HEK293 (cell line): ENCODE measurements around the gene CRYBA4.

Experiments used
- CTCF ChIA-PET: fragments of 350-600 bp; formaldehyde crosslinking; extraction: SDS; loops from one replicate; lab custom pipeline; 2021; ENCODE audit warnings: antibody characterized with exemption; lab: Yijun Ruan, JAX
- POLR2A ChIA-PET: fragments of 300-600 bp; formaldehyde crosslinking; extraction: SDS; loops from one replicate; lab custom pipeline; 2020; ENCODE audit warnings: antibody characterized with exemption, inconsistent platforms; lab: Yijun Ruan, JAX
- H3K27ac ChIP-seq: fragments of 200-500 bp; sonication (Bioruptor generic); 2 replicates; pipeline ENCODE4 v1.5.1; 2014; ENCODE audit warnings: low read depth, low read length, control low read depth, inconsistent platforms; ENCODE audit errors: extremely low read depth
- H3K36me3 ChIP-seq, 2 experiments: fragments of 200-500 bp in 1 of 2; sonication (Bioruptor generic) in 1 of 2; 1 replicate in 1 of 2; 2 replicates in 1 of 2; pipeline ENCODE4 v1.5.1; 2014 to 2017; ENCODE audit warnings: inconsistent platforms in 2 of 2, low read length in 2 of 2; ENCODE audit not compliant: control insufficient read depth in 2 of 2, insufficient read depth in 1 of 2
- H3K4me1 ChIP-seq: fragments of 200-500 bp; sonication (Bioruptor generic); 2 replicates; pipeline ENCODE4 v1.5.1; 2014; ENCODE audit warnings: mild to moderate bottlenecking, low read length, inconsistent platforms; ENCODE audit not compliant: control insufficient read depth, insufficient read depth
- H3K4me3 ChIP-seq: 2 replicates; pipeline ENCODE4 v1.5.1; 2011; ENCODE audit warnings: low read depth, mild to moderate bottlenecking, control low read depth, low read length, moderate library complexity
- H3K9me3 ChIP-seq: fragments of 200-500 bp; sonication (Bioruptor generic); 2 replicates; pipeline ENCODE4 v1.5.1; 2014; ENCODE audit warnings: low read depth, low read length, inconsistent platforms; ENCODE audit not compliant: control insufficient read depth, insufficient read depth
- ELK4 ChIP-seq: IDR thresholded peaks from 2 replicates; pipeline ENCODE4 v1.6.1; 2011; ENCODE audit warnings: mild to moderate bottlenecking, low read depth, low read length, borderline replicate concordance
- IKZF3 ChIP-seq: fragments of 450-650 bp; IDR thresholded peaks from 2 replicates; pipeline ENCODE4 v1.5.0; 2018; ENCODE audit warnings: missing biosample characterization, mild to moderate bottlenecking, missing genetic modification characterization, moderate library complexity
- SCRT1 ChIP-seq: fragments of 450-650 bp; formaldehyde crosslinking; IDR thresholded peaks from 2 replicates; pipeline ENCODE4 v1.5.1; 2016; ENCODE audit warnings: missing biosample characterization, missing genetic modification characterization, borderline replicate concordance
- SCRT2 ChIP-seq: fragments of 450-650 bp; formaldehyde crosslinking; IDR thresholded peaks from 2 replicates; pipeline ENCODE4 v1.5.1; 2016; ENCODE audit warnings: missing biosample characterization, missing genetic modification characterization
- ZBTB44 ChIP-seq: fragments of 450-650 bp; IDR thresholded peaks from 2 replicates; pipeline ENCODE4 v1.5.1; 2018; ENCODE audit warnings: missing biosample characterization, mild to moderate bottlenecking, missing genetic modification characterization
- ZBTB6 ChIP-seq: fragments of 450-650 bp; formaldehyde crosslinking; IDR thresholded peaks from 2 replicates; pipeline ENCODE4 v1.5.1; 2017; ENCODE audit warnings: missing biosample characterization, missing genetic modification characterization
- ZNF146 ChIP-seq: fragments of 450-650 bp; formaldehyde crosslinking; IDR thresholded peaks from 2 replicates; pipeline ENCODE4 v1.5.1; 2016; ENCODE audit warnings: missing biosample characterization, missing genetic modification characterization
- ZNF16 ChIP-seq: fragments of 450-650 bp; formaldehyde crosslinking; IDR thresholded peaks from 2 replicates; pipeline ENCODE4 v1.5.1; 2016; ENCODE audit warnings: low read depth, missing biosample characterization, missing genetic modification characterization
- ZNF366 ChIP-seq: fragments of 450-650 bp; formaldehyde crosslinking; conservative IDR thresholded peaks from 2 replicates; pipeline ENCODE4 v1.5.1; 2016; ENCODE audit warnings: missing biosample characterization, missing genetic modification characterization
- ZNF555 ChIP-seq: fragments of 450-650 bp; formaldehyde crosslinking; conservative IDR thresholded peaks from 2 replicates; pipeline ENCODE4 v1.5.1; 2017; ENCODE audit warnings: missing biosample characterization, mild to moderate bottlenecking, missing genetic modification characterization, inconsistent platforms
- ZNF639 ChIP-seq: fragments of 450-650 bp; formaldehyde crosslinking; IDR thresholded peaks from 2 replicates; pipeline ENCODE4 v1.5.1; 2016; ENCODE audit warnings: missing biosample characterization, missing genetic modification characterization
- ZNF654 ChIP-seq: fragments of 450-650 bp; formaldehyde crosslinking; IDR thresholded peaks from 2 replicates; pipeline ENCODE4 v1.5.1; 2016; ENCODE audit warnings: low read depth, missing biosample characterization, missing genetic modification characterization
- ZNF660 ChIP-seq: fragments of 450-650 bp; IDR thresholded peaks from 2 replicates; pipeline ENCODE4 v1.5.1; 2018; ENCODE audit warnings: missing biosample characterization, mild to moderate bottlenecking, missing genetic modification characterization
- TF ChIP-seq, protein P1 (sequence below): fragments of 450-650 bp; formaldehyde crosslinking; IDR thresholded peaks from 2 replicates; pipeline ENCODE4 v1.5.1; 2016; ENCODE audit warnings: missing biosample characterization, missing genetic modification characterization

CRYBA4 gene

GRCh38 chr22:26679003-26679629 is 57.4 kb downstream of the CRYBA4 start:
- POLR2A ChIA-PET = interaction anchor here (0.7 to 1.0 kb wide), 2 partner anchors 127 to 1240 kb away, joined by 3 read pairs; partner anchors contain the start of gene PITPNB
- no peak overlapping the region for H3K4me3 ChIP-seq
- CTCF ChIA-PET = interaction anchor here (0.6 to 2.3 kb wide), 25 partner anchors 9 to 1500 kb away, joined by 3 to 16 read pairs (median 4); no protein-coding TSS in a partner anchor
- TF ChIP-seq ZNF16 (no peak), ZNF654 (tag by site-specific recombination) (peak; percentile 88), ELK4 (no peak), ZBTB44 (tag by site-specific recombination) (0 out of 2 replicates have a peak, but pooled peaks have one; percentile 30), ZBTB6 (tag by site-specific recombination) (no peak), ZNF146 (no peak), ZNF639 (tag by site-specific recombination) (no peak), ZNF555 (no peak), IKZF3 (peak; percentile 39; the same call in 1 of the 2 replicates), SCRT1 (tag by site-specific recombination) (0 out of 2 replicates have a peak, but pooled peaks have one; percentile 9), SCRT2 (peak; percentile 42; the same call in 1 of the 2 replicates), ZNF366 (tag by site-specific recombination) (peak; percentile 88), ZNF660 (0 out of 2 replicates have a peak, but pooled peaks have one; percentile 24)
- TF ChIP-seq, protein P1, sequence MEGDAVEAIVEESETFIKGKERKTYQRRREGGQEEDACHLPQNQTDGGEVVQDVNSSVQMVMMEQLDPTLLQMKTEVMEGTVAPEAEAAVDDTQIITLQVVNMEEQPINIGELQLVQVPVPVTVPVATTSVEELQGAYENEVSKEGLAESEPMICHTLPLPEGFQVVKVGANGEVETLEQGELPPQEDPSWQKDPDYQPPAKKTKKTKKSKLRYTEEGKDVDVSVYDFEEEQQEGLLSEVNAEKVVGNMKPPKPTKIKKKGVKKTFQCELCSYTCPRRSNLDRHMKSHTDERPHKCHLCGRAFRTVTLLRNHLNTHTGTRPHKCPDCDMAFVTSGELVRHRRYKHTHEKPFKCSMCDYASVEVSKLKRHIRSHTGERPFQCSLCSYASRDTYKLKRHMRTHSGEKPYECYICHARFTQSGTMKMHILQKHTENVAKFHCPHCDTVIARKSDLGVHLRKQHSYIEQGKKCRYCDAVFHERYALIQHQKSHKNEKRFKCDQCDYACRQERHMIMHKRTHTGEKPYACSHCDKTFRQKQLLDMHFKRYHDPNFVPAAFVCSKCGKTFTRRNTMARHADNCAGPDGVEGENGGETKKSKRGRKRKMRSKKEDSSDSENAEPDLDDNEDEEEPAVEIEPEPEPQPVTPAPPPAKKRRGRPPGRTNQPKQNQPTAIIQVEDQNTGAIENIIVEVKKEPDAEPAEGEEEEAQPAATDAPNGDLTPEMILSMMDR = peak; percentile 66; the same call in 1 of the 2 replicates
- H3K4me1 ChIP-seq = no peaks in the 10 kb centered on the region
- H3K27ac ChIP-seq = no peak overlapping the region
- H3K9me3 ChIP-seq = no peaks in the 10 kb centered on the region
- peaks cover 0 to 23% of the 10 kb centered on the region in 2 experiments; a peak in 2 of 3 replicates for H3K36me3 ChIP-seq
